SH-SY5Y (cell line): ENCODE results near the gene BIRC6.

Experiments
- GATA2 ChIP-seq: IDR thresholded peaks from 2 replicates; pipeline ENCODE4 v1.6.1; 2011; ENCODE audit warnings: mild to moderate bottlenecking, low read depth, low read length
- GATA3 ChIP-seq: IDR thresholded peaks from 2 replicates; pipeline ENCODE4 v1.6.1; 2011; ENCODE audit warnings: low read depth, mild to moderate bottlenecking, low read length, moderate library complexity

BIRC6 gene

DNA sequence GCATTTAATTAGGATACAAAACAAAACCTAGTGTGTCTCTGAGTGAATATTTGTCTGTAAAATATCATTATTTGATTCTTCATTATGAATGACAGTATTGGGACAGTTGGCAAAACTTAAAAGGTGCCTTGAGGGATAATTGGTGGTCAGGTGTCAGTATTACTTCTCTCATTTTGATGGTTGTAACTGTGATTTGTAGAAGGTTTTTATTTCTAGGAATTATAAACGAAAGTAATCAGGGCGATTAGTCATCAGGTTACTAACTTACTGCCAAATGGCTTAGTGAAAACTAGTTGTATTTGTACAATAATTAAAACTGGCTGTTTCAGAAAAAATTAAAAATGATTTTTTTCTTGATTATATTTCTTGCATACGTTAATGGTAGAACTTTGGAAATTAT, 117.6 kb downstream of the BIRC6 start:
- TF ChIP-seq GATA2, result no peak
- no peak for TF ChIP-seq GATA3

DNA sequence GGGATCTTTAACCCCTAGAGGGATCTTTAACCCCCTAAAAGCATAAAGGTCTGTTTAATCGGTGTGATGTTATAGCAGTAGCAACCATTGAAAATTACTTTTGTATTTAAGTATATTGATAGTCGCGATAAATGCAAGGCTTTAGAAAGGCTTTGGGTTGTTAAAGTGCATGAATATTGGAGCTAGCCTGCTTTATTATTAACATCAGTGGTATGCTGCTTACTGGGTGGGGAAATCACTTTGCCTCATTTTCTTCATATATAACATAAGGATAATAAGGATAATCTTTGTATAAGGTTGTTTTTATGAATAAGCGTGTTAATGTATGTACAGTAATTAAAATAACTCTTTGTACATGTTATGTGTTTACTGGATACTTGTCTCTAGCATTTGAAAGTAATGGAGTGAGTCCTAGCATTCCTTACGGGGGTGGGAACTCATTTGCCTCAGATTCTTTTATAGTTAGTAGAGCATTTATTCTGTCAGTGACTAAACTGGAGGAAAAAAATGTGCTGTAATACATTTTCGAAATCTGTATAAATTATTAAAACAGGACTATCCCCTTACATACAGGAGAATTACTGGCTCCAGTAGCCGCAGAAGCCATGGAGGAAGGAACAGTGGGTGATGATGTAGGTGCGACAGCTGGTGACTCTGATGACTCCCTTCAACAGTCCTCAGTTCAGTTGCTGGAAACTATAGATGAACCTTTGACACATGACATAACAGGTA, 122.2 kb downstream of the BIRC6 start:
- TF ChIP-seq GATA2, result no peak
- no peak for TF ChIP-seq GATA3

DNA sequence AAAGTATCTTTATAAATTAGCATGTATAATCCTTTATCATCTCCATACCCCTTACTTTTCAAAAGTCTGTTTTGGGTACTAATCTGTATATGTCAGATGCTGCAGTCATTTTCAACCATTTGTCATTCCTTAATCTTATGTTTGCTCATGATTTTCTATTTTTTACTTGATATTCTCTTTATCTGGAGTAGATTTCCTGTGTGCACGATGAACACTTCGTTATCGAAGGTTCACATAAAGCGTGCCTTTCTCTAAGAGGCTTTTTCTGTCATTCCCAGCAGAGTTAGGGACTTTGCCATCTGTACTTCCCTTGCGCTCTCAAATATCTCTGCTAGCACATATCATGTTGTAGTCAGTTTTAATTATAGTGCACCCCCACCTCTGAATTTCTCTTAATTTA, 123.2 kb downstream of the BIRC6 start:
- TF ChIP-seq GATA3 (no peak), GATA2 (no peak)

DNA sequence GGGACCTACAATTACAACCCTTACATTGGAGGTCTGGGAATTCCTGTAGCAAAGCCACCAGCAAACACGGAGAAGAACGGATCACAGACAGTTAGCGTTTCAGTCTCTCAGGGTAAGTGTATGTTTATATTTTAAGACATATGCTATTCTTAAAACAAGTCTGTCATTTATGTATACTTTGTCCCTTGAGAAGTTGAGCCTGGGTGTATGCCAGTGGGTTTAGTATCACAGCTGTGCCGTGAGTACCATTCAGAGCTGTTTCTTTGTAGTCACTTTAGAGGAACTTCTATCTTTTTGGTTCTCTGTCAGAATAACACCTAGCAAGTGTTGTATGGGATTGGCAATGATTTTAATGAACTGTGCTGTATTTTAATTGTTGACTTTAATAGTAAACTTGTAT, 125.6 kb downstream of the BIRC6 start:
- TF ChIP-seq GATA3, result no peak
- TF ChIP-seq GATA2, result no peak

DNA sequence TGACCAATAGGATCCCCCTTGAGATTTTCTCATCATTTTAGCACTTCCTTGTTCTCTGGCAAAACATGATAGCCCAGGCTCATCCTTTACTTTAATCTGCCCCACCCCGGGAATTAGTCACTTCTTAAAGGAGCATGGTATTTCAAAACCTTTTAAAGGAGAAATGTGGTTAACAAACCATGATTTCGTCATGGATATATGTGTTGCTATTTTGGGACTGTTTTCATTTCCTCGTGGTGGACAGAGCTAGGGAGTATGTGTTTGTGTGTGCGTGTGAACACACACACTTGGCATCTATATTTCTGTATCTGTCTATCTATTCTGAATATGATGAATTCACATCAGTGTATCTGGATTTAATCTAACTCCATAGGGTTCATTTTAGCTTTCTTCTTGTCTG, 128.1 kb downstream of the BIRC6 start:
- no peak for TF ChIP-seq GATA3
- TF ChIP-seq GATA2, result no peak

DNA sequence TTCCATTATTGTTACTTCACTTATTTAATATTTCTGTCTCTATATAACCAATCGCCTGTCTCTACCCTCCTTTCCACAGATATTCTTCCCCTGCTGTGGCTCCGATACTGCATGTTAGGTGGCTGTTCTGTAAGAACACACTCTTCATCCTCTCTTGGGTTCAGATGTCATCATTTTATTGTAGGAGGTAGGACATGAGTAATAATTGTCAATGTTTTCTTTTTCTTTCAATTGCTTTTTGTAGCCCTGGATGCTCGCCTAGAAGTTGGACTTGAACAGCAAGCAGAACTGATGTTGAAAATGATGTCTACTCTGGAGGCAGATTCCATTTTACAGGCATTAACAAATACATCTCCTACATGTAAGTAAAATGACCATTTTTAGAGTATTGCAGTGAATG, 128.6 kb downstream of the BIRC6 start:
- TF ChIP-seq GATA2, result no peak
- no peak for TF ChIP-seq GATA3

DNA sequence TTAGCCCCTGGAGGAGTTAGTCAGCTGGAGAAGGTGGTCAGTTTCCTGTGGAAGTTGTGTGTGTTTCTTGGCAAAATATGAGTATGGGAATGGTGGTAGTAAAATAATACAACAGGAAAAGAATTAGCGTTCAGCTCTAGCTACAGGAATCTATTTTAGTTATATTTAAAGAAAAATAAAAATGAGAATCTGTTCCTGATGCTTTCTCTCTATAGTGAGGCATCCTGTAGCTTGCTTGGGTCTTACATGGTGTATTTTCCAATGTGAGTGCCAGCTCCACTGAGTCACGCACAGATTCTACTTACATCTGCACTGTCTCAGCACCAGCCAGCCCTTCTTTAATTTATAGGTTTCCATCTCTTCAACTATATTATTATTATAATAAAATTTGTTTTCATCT, 132.2 kb downstream of the BIRC6 start:
- TF ChIP-seq GATA2 (no peak), GATA3 (no peak)

DNA sequence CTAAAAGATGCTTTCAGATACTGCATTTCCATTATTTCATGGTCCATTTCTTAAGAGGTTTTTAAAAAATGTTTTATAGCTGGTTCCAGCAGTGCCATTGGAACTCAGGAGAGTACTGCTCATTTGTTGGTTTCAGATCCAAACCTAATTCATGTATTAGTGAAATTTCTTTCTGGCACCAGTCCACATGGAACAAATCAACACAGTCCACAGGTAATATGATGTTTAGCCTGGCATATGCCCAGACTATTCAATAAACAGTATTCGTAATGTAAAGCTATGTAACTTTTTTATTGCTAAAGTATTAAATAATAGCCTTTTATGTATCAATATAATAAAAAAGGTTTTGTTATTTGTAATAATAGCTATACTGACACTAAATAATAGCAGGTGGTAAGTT, 134.5 kb downstream of the BIRC6 start:
- no peak for TF ChIP-seq GATA2
- TF ChIP-seq GATA3, result no peak

DNA sequence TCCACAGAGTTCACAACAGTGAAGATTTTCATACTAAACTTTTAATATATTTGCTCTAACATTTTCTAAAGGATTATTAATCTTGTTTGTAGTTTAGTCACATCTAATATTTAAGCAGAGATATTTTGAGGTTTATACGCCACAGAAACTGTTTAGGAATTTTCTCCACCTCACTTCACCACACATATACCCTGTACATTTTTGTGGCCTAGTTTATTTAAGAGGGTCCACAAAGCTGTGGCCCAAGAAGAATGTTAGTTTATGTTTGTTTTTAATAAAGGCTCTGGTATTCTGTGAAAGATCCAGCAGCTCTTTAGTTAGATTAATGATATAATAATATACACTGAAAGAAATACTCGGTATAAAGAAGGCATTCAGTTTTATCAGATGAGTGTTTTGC, 138.3 kb downstream of the BIRC6 start:
- no peak for TF ChIP-seq GATA2
- no peak for TF ChIP-seq GATA3

DNA sequence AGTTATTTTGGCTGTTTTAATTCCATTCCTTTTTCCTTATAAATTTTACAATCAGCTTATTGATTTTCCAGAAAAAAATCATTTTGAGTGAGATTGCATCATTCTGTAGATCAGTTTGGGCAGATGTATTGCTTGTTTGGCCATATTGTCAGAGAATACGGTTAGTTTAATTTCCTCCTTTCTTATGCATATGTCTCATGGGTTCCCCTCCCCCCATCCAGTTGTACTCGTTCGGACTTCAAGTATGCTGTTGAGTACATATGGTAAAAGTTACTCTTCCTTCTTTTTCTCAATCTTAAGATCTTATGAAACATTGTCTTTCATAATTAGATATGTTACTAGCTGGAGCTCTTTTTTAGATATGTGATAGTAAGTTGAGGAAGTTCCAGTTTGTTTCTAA, 139.8 kb downstream of the BIRC6 start:
- no peak for TF ChIP-seq GATA2
- TF ChIP-seq GATA3, result no peak

DNA sequence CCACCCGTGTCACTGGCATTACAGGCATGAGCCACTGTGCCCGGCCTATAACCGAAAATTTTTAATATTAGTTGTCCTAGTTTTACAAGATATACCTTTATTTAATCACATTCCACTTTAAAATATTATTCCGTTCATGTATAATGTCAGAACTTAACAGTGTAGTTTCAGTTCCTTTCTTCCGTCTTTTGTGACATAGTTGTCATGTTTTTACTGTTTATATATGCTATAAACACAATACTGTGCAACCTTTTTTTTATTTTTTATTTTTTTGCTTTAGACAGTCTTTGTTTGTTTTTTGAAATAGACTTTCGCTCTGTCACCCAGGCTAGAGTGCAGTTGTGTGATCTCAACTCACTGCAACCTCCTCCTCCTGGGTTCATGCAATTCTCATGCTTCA, 141.5 kb downstream of the BIRC6 start:
- TF ChIP-seq GATA3, result no peak
- TF ChIP-seq GATA2, result no peak

DNA sequence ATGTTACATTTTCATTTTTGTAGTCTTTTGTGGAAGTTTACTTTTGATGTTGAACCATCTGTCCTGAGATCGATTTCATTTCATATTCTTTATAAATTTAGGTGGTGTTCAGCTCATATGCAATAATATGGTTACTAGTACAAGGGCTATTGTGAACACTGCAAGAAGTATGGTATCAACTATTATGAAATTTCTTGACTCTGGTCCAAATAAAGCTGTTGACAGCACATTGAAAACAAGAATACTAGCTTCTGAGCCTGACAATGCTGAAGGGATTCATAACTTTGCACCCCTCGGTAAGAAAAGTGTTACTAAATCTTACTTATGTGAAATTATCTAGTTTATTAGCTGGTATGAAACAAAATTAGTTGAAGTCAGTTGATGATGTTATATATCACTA, 146.1 kb downstream of the BIRC6 start:
- no peak for TF ChIP-seq GATA3
- TF ChIP-seq GATA2, result no peak

DNA sequence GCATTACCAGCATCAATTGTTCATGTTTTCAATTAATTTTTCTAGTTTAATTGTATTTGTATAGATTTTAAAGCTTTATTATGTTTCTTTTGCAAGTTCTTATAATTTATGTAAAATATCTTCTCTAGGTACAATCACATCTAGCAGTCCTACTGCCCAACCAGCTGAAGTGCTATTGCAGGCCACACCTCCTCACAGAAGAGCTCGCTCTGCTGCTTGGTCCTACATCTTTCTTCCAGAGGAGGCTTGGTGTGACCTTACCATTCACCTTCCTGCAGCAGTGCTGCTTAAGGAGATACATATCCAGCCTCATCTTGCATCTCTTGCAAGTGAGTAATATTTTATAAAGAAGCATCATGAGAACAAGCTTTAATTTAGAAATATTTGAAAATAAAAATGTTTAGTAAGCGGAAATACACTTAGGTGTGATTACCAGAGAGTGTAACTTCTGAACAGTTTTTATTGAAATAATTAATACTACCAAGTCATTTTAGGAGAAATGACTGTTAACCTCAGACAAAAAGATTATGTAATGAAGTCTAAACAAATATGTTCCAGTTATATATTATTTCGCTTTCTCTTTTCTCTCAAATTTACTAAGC, 148.2 kb downstream of the BIRC6 start:
- TF ChIP-seq GATA3, result no peak
- TF ChIP-seq GATA2, result no peak

DNA sequence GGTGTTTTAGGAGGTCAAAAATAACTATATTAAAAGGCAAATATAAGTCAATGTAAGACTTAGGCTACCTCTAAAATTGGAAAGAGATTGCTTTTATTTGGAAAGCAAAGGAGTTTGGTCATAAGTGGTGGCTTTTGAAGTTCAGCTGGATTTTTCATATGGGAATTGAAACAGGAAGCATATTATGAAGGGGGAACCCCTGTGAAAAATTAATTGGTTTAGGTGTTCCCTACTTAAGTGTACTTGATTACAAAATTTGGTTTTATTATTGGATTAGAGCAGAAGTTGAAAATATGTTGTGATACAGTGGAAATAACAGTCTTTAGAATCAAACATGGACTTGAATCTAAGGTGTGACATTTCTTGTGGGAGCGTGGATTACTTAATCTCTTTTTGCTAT, 149.6 kb downstream of the BIRC6 start:
- no peak for TF ChIP-seq GATA2
- TF ChIP-seq GATA3, result no peak

DNA sequence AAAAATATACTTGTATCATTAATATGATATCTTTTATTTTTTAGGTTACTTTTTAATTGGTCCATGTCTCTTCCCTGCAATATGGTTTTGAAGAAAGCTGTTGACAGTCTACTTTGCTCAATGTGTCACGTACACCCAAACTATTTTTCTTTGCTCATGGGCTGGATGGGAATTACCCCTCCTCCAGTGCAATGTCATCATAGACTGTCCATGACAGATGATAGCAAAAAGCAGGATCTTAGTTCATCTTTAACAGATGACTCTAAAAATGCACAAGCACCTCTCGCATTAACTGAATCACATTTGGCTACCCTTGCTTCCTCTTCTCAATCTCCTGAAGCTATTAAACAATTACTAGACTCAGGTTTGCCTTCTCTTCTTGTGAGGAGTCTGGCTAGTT, 158.1 kb downstream of the BIRC6 start:
- TF ChIP-seq GATA3 (no peak), GATA2 (no peak)
